ENCODE data around the gene SHC4. TPM values are rescaled to one million over a fixed set of nuclear protein-coding genes. Genes with fewer than 3 reads are reported as not detected.

SHC4 gene
- total and polyA plus RNA-seq, 2 of the 8 experiments (the other 6 are each of a cell fraction or from before 2014, with no cell fraction given), result 0.15 to 0.30 TPM

- no peaks in the 10 kb centered on the region for H3K79me1 ChIP-seq (ENCODE audit: low read depth, low read length)
- no peak overlapping the region for H2BK5ac ChIP-seq (ENCODE audit: low read depth, low read length)
- no peaks in the 10 kb centered on the region for H3K4me1 ChIP-seq (replicated peaks in 1 of 4; ENCODE audit: control insufficient read depth in 3 of 4, insufficient read depth in 4 of 4, low read length in 3 of 4)
- no peak overlapping the region for H3K27ac ChIP-seq (ENCODE audit: low read depth, low read length)
- H3K23ac ChIP-seq (ENCODE audit: insufficient read length), result no peak overlapping the region
- H3K9ac ChIP-seq (replicated peaks in 1 of 4; ENCODE audit: extremely low read depth in 1 of 4, low read depth in 3 of 4, low read length in 3 of 4), result no peak overlapping the region
- H3K4ac ChIP-seq (replicated peaks; ENCODE audit: insufficient read length, low read depth, low read length), result no peak overlapping the region
- H3K56ac ChIP-seq (replicated peaks; ENCODE audit: insufficient read length, low read depth, low read length), result no peak overlapping the region
- no peak overlapping the region for H2AK5ac ChIP-seq (ENCODE audit: low read depth, low read length)
- no peak overlapping the region for H3K14ac ChIP-seq (ENCODE audit: insufficient read length)
- no peak overlapping the region for H2BK120ac ChIP-seq (replicated peaks; ENCODE audit: low read depth, low read length)
- ChIA-PET CTCF (ENCODE audit: partially characterized antibody) (interaction anchor here (0.6 to 1.6 kb wide), 3 partner anchors 20 to 134 kb away, joined by 4 read pairs; no protein-coding TSS in a partner anchor), POLR2A (ENCODE audit: partially characterized antibody) (no interaction called here)
- H2BK15ac ChIP-seq (ENCODE audit: low read length), result no peak overlapping the region
- DNase-seq (ENCODE audit: low read depth in 1 of 2, low spot score in 2 of 2) (no peak), FAIRE-seq (no peak)
- H4K8ac ChIP-seq (ENCODE audit: extremely low read depth, insufficient read depth, low read length), result no peak overlapping the region
- 93% methylated on average over 6 of the region's 6 CpGs; no CpG with 5 or more reads in 1 of the 2 experiments for WGBS, 2 experiments (ENCODE audit: extremely low coverage in 1 of 2, insufficient coverage in 1 of 2, insufficient read length in 1 of 2, insufficient replicate concordance in 2 of 2, low coverage in 1 of 2, low lambda C conversion rate in 2 of 2, missing lambda C conversion rate in 1 of 2)
- H3K18ac ChIP-seq (ENCODE audit: extremely low read depth, low read length), result no peak overlapping the region
- no peak overlapping the region for H3K4me2 ChIP-seq (ENCODE audit: insufficient read depth in 1 of 2, low read depth in 2 of 2, low read length in 2 of 2)
- H3K79me2 ChIP-seq (ENCODE audit: control insufficient read depth in 1 of 2, insufficient read depth in 2 of 2, low read length in 2 of 2), result no peaks in the 10 kb centered on the region
- H4K5ac ChIP-seq (ENCODE audit: insufficient read length, low read depth, low read length), result no peak overlapping the region
- no peaks in the 10 kb centered on the region for H3K27me3 ChIP-seq (replicated peaks in 1 of 4; ENCODE audit: control insufficient read depth in 3 of 4, extremely low read depth in 1 of 4, insufficient read depth in 3 of 4, low read length in 3 of 4)
- no peak overlapping the region for H2BK20ac ChIP-seq (ENCODE audit: low read length)
- H2BK12ac ChIP-seq (ENCODE audit: low read depth, low read length), result no peak overlapping the region
- H3K9me3 ChIP-seq (ENCODE audit: insufficient read depth in 2 of 2, low read depth in 1 of 2, low read length in 1 of 2), result no peaks in the 10 kb centered on the region
- no peaks in the 10 kb centered on the region for H4K20me1 ChIP-seq (replicated peaks in 1 of 2; ENCODE audit: control insufficient read depth in 1 of 2, insufficient read depth in 2 of 2, low read length in 2 of 2)
- H2AFZ ChIP-seq (ENCODE audit: low read length), result no peak overlapping the region
- no peaks in the 10 kb centered on the region; a peak in 1 of 8 replicates for H3K36me3 ChIP-seq (ENCODE audit: control insufficient read depth in 2 of 4, insufficient read depth in 4 of 4, low read length in 3 of 4)
- no peaks in the 10 kb centered on the region for H3K23me2 ChIP-seq (ENCODE audit: low read depth, low read length)
- no peak overlapping the region for H4K91ac ChIP-seq (replicated peaks; ENCODE audit: insufficient read length, low read length)
- H3K4me3 ChIP-seq (ENCODE audit: extremely low read depth in 1 of 4, insufficient read depth in 2 of 4, low read depth in 3 of 4, low read length in 4 of 4), result no peak overlapping the region
- TF ChIP-seq HDAC2 (IDR thresholded peaks at IDR 0.05; ENCODE audit: borderline replicate concordance in 1 of 2, low read depth in 2 of 2, low read length in 2 of 2) (no peak), NANOG (IDR thresholded peaks at IDR 0.05; ENCODE audit: insufficient read depth, low read depth, low read length, poor library complexity, severe bottlenecking) (no peak), NRF1 (IDR thresholded peaks at IDR 0.05; ENCODE audit: low read depth, low read length) (no peak)
Observed at GRCh38 chr15:48842501-48842900, 121.2 kb downstream of the SHC4 start.
